Measurements from ENCODE around the gene AK9.

AK9 gene

DNA sequence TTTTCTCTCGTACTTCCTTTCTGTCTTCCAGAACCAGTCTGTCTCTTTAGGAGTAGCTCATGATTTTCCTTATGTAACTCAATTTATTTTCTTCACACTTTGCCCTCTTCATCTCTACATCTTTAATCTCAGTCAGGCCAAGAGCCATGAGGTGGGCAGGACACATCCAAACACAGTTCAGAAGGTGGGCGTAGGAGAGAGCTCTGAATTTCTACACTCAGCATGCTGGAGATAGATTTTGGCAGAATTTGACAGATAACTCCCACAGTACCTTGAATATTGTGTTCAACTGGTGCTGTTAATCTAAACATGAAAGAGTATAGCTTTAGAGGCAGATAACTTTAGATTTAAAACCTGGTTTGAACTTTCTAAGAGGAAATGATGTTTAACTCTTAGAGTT lies 184.2 kb downstream of the AK9 start:
- DNase-seq = no peak
- no peak for TF ChIP-seq GATA1 (IDR thresholded peaks at IDR 0.05; ENCODE audit: low read depth, low read length)
- TF ChIP-seq POLR2A (IDR thresholded peaks at IDR 0.05; ENCODE audit: low read length) = no peak

DNA sequence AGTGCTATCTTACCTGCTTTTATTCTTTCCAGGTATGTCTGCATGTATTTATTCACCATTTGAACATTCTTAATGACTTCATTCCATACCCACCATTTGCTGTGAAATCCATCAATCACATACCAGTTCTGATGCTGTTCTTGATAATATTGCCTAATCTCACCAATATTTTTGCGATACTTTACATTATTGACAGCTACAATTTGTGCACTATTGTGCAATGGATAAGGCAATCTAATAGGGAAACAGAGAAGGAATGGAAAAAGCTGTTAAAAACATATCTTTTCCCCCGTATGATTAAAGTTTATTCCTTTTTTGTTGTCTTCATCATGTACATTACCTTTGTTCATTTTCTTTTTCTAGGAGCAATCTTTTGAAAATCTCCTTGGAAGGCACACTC lies 184.7 kb downstream of the AK9 start:
- TF ChIP-seq POLR2A (IDR thresholded peaks at IDR 0.05; ENCODE audit: low read length) = no peak
- TF ChIP-seq GATA1 (IDR thresholded peaks at IDR 0.05; ENCODE audit: low read depth, low read length) = no peak
- no peak for DNase-seq

DNA sequence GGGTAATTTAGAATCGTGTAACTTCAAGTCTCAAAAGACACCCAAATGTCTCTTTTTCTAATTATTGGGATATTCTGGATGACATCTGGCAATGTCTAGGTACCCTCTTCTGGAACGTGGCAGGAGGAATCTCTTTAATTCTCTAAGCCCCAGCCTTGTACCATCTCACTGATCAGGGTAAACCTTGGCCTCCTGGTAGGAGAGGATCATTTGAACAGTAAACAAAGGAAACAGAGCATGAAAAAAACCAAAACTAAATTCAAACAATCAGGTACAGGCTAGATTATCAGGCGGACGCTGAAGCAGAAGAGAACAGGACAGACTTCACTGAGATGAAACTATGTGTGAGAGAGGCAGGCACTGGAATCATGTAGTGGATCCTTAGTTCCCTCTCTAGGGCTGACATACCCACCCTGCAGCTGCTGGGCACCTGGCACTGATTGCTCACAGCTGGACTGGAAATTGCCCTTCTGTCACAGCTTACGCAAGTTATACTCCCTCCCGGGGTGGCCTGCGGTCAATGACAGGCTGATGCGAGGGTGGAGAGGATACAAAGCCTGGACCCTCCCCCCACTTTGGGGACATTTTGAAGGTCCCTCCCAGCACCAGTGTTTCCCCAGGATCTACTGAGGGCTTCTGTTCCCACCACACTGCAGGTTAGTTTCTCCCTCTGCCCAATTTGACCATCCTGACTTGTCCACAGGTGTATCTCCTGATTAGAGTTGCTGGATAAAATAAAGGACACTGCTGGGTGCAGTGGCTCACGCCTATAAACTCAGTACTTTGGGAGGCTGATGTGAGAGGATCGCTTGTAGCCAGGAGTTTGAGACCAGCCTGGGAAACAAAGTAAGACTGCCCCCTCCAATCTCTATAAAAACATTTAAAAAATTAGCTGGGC lies 187.4 kb downstream of the AK9 start:
- TF ChIP-seq GATA1 (IDR thresholded peaks at IDR 0.05; ENCODE audit: low read depth, low read length) (no peak), POLR2A (IDR thresholded peaks at IDR 0.05; ENCODE audit: low read length) (no peak)

GRCh38 chr6:109498936-109499335 lies 192.1 kb downstream of the AK9 start:
- no peak for DNase-seq
- TF ChIP-seq POLR2A (IDR thresholded peaks at IDR 0.05; ENCODE audit: low read length) = no peak
- TF ChIP-seq GATA1 (IDR thresholded peaks at IDR 0.05; ENCODE audit: low read depth, low read length) = no peak

More for the DNA sequence above, 187.4 kb downstream of the AK9 start:
- DNase-seq = no peak

DNA sequence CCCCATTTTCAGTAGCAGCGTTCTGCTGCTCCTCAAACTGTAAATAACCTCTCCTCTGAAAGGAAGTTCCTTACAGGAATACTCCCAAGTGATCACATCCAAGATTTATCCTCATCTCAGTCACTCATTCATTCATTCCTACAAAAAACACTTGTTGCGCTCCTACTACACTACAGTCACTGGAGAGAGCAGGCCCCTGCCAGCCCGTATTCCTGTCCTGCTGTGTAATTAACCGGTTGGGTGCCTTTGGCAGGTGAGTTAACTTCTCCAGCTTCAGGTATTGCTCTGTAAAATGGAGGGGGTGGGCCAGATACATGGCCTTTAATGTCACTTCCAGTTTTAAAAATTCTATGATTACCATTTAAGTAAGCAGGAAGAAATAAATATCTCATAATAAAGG lies 192.9 kb downstream of the AK9 start:
- TF ChIP-seq POLR2A (IDR thresholded peaks at IDR 0.05; ENCODE audit: low read length) (no peak), GATA1 (IDR thresholded peaks at IDR 0.05; ENCODE audit: low read depth, low read length) (no peak)
- no peak for DNase-seq

GRCh38 chr6:109496036-109496772 lies 194.8 kb downstream of the AK9 start:
- no peak for DNase-seq
- no peak for TF ChIP-seq GATA1 (IDR thresholded peaks at IDR 0.05; ENCODE audit: low read depth, low read length)
- TF ChIP-seq POLR2A (IDR thresholded peaks at IDR 0.05; ENCODE audit: low read length) = no peak

- DNase-seq = no peak
- no peak for TF ChIP-seq GATA1 (IDR thresholded peaks at IDR 0.05; ENCODE audit: low read depth, low read length)
- TF ChIP-seq POLR2A (IDR thresholded peaks at IDR 0.05; ENCODE audit: low read length) = no peak
Observed at GRCh38 chr6:109493865-109494264, 197.1 kb downstream of the AK9 start.

DNA sequence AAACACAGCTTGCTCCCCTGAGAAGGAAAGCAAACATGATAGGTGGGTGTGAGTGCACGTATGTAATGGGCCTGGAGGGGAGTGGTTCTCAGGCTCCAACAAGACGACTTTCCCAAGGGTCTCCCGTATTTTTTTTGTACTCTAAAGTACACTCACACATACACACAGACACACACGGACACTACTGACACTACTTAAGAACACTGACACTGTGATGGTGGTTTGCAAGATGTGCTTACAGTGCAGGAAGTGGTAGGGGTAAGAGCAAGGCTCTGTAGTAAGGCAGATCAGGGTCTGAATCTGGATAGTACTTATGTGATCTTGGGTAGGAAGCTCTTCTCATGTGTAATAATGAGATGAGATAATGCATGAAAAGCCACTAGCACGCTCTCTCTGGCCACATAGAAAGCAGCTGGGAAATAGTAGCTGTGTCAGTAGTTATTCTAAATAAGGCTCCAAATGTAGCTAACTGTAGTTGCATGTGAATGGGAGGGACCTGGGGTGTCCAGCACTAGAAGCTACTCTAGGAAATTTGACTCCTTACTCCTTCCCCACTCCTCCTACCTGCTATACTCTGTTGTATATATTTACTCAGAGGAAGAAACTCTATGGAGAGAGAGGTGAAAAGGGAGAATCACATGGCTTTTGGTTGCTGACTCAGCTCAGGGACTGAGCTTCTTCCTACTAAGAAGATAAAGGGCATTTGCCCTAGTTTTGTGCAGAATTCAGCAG lies 199.6 kb downstream of the AK9 start:
- TF ChIP-seq POLR2A (IDR thresholded peaks at IDR 0.05; ENCODE audit: low read length) = no peak

DNA sequence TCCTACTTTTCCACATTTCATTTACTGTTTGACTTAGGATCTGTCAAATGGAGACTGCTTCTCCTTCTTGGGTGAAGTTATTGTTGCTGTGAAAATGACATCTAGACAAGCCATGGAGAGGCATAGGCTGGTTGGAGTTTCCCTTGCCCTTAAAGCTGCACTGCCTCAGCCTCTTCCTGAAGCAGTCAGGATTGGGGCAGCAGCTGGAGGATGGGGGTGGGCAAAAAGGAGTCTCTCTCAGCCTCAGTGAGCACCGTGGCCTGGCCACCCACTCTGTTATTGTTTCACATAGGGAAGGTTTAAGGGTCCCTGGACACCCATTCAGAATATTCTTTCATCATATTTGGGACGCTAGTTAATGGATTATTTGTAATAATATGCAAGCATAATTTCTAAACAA lies 200.3 kb downstream of the AK9 start:
- TF ChIP-seq GATA1 (IDR thresholded peaks at IDR 0.05; ENCODE audit: low read depth, low read length) (no peak), POLR2A (IDR thresholded peaks at IDR 0.05; ENCODE audit: low read length) (no peak)
- no peak for DNase-seq

More for the DNA sequence above, 199.6 kb downstream of the AK9 start:
- DNase-seq = no peak

DNA sequence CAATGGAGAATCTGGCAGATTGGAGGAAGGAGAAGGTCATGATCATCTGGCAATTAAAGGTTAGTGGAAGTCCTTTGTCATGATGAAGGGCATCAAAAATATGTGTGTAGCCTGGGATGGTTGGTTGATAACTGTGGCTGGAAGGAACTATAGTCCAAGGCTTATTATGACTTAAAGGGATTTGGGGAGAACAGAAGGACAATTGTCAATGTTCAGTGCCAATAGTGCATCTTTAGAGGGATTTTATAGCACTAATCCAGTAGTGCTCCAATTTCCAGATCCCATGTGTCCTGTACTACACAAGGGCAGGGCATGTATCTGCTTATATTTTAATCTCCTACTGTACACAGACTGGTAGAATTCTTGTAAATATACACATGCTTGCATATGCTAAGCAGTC lies 203.0 kb downstream of the AK9 start:
- no peak for DNase-seq
- no peak for TF ChIP-seq POLR2A (IDR thresholded peaks at IDR 0.05; ENCODE audit: low read length)
- TF ChIP-seq GATA1 (IDR thresholded peaks at IDR 0.05; ENCODE audit: low read depth, low read length) = no peak

GRCh38 chr6:109486068-109486467 lies 204.9 kb downstream of the AK9 start:
- no peak for TF ChIP-seq POLR2A (IDR thresholded peaks at IDR 0.05; ENCODE audit: low read length)
- no peak for TF ChIP-seq GATA1 (IDR thresholded peaks at IDR 0.05; ENCODE audit: low read depth, low read length)
- DNase-seq = no peak

DNA sequence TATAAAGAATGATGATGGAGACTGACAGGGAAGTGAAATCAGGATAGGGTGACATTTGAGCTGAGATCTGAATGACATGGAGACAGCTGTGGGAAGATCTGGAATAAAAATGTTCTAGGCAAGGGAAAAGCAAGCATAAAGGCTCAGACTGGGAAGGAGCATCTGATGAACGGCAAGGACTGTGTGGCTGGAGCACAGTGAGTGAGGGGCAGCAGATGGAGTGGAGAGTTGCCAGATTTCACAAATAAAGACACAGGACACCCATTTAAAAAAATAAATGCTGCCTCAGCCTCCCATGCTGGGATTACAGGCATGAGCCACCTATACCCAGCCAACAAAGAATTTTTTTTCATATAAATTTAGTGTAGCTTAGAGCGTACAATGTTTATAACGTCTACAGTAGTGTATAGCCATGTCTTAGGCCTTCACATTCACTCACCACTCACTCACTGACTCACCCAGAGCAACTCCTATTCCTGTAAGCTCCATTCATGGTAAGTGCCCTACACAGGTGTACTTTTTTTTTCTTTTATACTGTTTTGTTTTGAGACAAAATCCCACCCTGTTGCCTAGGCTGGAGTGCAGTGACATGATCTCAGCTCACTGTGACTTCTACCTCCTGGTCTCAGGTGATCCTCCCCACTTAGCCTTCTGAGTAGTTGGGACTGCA lies 205.6 kb downstream of the AK9 start:
- DNase-seq = no peak
- TF ChIP-seq POLR2A (IDR thresholded peaks at IDR 0.05; ENCODE audit: low read length) (no peak), GATA1 (IDR thresholded peaks at IDR 0.05; ENCODE audit: low read depth, low read length) (no peak)

GRCh38 chr6:109484122-109484521 lies 206.9 kb downstream of the AK9 start:
- no peak for TF ChIP-seq GATA1 (IDR thresholded peaks at IDR 0.05; ENCODE audit: low read depth, low read length)
- no peak for TF ChIP-seq POLR2A (IDR thresholded peaks at IDR 0.05; ENCODE audit: low read length)
- no peak for DNase-seq

DNA sequence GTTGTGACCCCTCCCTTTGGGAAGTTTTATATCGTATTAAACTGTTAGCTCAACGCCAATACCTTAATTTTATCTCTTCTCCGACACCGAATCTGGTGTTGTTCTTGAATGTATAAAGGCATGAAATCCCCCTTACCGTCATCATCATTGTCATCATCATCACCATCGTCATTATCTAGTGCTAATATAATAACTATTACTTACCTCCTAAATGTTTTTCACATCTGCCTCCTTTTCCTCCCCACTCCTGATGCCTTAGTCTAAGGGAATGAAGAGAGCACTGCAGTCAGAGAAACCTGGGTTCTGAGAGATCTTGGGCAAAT lies 207.3 kb downstream of the AK9 start:
- no peak for DNase-seq
- TF ChIP-seq GATA1 (IDR thresholded peaks at IDR 0.05; ENCODE audit: low read depth, low read length) (no peak), POLR2A (IDR thresholded peaks at IDR 0.05; ENCODE audit: low read length) (no peak)

Data from erythroblast (primary cell).